ENCODE measurements around the gene KBTBD6.
"Not testable (repeated sequence)": the region's sequence is repeated elsewhere in the genome, so short reads cannot be mapped to it uniquely, and the experiment has no call there.

Gene KBTBD6

DNA sequence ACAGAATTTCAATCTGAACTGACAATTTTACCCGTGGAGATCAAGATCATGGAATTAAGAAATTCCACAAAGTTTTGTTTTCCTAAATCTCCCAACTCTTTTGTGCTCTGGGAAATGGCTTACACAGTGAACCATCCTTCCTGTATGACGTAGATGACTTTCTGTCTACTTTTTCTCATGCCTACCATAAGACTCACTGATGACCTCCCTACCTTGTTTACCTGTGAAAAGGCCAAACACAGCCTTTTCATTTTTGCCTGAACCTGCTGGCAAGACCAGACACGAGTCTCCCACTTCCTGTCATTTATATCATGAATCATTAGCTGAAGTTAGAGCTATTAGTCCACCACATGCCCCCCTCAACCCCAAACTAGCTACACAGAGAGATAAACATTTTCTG lies 4.6 kb upstream of the KBTBD6 start:
- TF ChIP-seq, protein P1, sequence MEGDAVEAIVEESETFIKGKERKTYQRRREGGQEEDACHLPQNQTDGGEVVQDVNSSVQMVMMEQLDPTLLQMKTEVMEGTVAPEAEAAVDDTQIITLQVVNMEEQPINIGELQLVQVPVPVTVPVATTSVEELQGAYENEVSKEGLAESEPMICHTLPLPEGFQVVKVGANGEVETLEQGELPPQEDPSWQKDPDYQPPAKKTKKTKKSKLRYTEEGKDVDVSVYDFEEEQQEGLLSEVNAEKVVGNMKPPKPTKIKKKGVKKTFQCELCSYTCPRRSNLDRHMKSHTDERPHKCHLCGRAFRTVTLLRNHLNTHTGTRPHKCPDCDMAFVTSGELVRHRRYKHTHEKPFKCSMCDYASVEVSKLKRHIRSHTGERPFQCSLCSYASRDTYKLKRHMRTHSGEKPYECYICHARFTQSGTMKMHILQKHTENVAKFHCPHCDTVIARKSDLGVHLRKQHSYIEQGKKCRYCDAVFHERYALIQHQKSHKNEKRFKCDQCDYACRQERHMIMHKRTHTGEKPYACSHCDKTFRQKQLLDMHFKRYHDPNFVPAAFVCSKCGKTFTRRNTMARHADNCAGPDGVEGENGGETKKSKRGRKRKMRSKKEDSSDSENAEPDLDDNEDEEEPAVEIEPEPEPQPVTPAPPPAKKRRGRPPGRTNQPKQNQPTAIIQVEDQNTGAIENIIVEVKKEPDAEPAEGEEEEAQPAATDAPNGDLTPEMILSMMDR (IDR thresholded peaks at IDR 0.05; ENCODE audit: borderline replicate concordance, control extremely low read depth, extremely low read depth, insufficient read depth, missing control alignments) = no peak
- no peak for DNase-seq (ENCODE audit: low spot score)
- in situ Hi-C loops (cut with MboI; ENCODE audit: low sequenced_read_pairs, unreplicated experiment) = loop anchor here (10.0 kb wide), 1 partner anchor 58 kb away; the partner anchor contains the start of gene KBTBD7

DNA sequence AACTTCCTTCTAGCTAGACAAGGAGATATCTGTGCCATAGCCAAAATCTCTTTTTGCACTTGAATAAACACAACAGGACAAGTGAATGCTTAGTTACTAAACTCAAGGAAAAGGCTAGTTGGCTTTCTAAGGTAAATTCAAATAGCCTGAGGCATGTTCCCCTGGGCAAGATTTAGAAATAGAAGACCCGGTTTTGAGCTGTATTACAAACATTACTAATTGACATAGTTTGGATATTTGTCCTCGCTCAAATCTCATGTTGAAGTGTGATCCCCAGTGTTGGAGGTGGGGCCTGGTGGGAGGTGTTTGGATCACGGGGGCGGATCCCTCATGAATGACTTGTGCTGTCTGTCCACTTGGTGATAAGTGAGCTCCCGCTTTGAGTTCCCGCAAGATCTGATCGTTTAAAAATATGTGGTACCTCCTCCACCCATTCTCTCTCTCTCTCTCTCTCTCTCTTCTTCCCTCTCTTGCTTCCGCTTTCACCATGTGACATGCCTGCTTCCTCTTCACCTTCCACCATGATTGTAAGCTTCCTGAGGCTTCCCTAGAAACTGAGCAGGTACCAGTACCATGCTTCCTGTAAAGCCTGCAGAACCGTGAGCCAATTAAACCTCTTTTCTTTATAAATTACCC lies 3.9 kb upstream of the KBTBD6 start:
- TF ChIP-seq, protein P1 (IDR thresholded peaks at IDR 0.05; ENCODE audit: borderline replicate concordance, control extremely low read depth, extremely low read depth, insufficient read depth, missing control alignments) = no peak
- in situ Hi-C loops (cut with MboI; ENCODE audit: low sequenced_read_pairs, unreplicated experiment) = loop anchor here (10.0 kb wide), 1 partner anchor 58 kb away; the partner anchor contains the start of gene KBTBD7
- no peak for DNase-seq (ENCODE audit: low spot score)

DNA sequence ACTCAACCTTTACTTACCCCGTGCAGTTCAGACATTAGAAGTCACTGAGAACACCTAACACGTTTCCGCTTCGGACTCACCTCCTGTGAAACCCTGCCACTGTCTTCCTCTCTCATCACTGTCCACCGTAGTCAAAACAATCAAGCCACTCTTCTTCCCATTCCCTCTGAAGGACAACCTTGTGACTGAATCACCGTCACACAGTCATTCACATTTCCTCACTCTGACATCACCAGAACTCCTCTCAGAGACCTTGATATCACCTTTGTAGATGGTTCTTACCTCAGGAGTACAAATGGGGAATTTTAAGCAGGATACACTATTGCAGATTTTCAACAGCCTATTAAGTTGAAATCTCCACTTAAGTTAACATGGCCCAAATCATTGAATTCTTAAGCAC lies 1.3 kb upstream of the KBTBD6 start:
- DNase-seq (ENCODE audit: low spot score) = no peak
- TF ChIP-seq, protein P1 (IDR thresholded peaks at IDR 0.05; ENCODE audit: borderline replicate concordance, control extremely low read depth, extremely low read depth, insufficient read depth, missing control alignments) = no peak
- in situ Hi-C loops (cut with MboI; ENCODE audit: low sequenced_read_pairs, unreplicated experiment) = loop anchor here (10.0 kb wide), 1 partner anchor 61 kb away; the partner anchor contains the start of gene KBTBD7

DNA sequence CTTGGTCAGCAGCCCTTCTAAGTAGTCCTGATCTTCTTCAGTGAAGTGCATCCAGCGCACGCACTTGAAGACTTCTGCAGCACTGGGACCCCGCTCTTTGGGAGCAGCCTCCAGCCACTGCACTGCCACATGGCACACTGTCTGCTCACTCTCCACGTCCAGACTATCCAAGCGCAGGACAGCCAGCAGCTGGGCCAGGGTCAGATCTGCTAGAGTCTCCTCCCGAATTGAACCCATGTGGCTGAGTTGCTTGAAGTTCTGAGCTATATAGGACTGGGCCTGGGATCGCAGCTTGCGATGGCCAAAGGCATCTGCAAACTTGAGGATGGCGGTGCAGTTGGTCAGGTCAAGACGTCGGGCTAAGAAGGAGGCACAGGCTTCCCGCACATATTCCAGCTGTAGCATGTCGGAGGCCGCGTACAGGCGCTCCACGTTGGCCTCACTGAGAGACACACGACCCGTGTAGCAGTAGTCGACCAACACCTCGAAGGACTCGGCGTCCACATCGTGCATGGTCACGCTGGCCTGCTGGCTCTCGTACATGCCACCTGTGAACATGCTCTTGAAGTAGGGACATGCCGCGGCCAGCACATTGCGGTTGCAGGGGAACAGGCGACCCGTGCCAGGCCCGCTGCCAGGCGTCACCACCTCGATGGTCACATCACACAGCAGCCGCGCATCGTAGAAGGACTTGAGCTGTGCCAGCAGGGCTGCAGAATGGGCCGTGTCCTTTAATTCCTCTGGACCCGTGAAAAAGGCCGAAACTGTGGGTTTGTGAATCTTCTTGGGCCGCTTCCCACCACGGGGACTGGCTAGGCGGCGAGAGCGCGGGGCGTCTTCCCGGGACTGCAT lies 716 bp downstream of the KBTBD6 start:
- not testable (repeated sequence) for DNase-seq (ENCODE audit: low spot score)
- in situ Hi-C loops (cut with MboI; ENCODE audit: low sequenced_read_pairs, unreplicated experiment) = loop anchor here (10.0 kb wide), 1 partner anchor 63 kb away; the partner anchor contains the start of gene KBTBD7

DNA sequence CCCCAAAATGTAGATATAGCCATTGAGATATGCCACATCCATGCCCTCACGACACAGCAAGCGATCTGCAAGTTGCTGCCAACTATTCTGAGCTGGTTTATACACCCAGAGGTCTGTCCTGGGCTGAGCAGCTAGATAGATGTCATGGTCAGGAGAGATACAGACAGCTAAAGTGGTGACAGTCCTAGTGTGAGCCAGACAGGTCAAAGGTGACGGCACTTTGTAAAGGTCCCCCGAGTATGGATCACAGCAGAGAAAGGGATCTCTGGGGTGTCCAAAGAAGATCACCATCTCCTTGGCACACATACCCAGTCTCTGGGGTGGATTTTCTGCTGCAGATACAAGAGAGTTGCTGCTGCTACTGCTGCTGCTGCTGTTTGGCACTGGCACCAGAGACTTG lies 1.4 kb downstream of the KBTBD6 start:
- in situ Hi-C loops (cut with MboI; ENCODE audit: low sequenced_read_pairs, unreplicated experiment) = loop anchor here (10.0 kb wide), 1 partner anchor 64 kb away; the partner anchor contains the start of gene KBTBD7
- not testable (repeated sequence) for DNase-seq (ENCODE audit: low spot score)

DNA sequence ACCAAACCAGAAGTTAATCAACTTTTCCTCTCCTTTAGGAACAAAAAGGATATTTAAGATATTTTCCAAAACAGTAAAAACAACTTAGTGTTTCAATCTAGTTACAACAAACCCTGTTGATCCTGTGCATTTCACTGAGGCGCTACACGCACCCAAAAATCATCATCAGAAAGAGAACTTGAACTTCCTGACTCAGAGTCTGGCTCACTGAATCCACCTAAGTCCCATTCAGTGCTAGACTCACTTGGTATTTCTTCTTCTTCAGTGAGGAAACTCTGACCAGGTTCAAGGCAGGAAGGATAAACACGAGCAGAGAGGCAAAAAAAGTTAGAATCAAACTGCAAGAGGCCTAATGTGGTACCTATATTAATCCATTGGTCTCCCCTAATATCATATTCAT lies 2.2 kb downstream of the KBTBD6 start:
- in situ Hi-C loops (cut with MboI; ENCODE audit: low sequenced_read_pairs, unreplicated experiment) = loop anchor here (10.0 kb wide), 1 partner anchor 64 kb away; the partner anchor contains the start of gene KBTBD7
- no peak for DNase-seq (ENCODE audit: low spot score)
- TF ChIP-seq, protein P1 (IDR thresholded peaks at IDR 0.05; ENCODE audit: borderline replicate concordance, control extremely low read depth, extremely low read depth, insufficient read depth, missing control alignments) = no peak

DNA sequence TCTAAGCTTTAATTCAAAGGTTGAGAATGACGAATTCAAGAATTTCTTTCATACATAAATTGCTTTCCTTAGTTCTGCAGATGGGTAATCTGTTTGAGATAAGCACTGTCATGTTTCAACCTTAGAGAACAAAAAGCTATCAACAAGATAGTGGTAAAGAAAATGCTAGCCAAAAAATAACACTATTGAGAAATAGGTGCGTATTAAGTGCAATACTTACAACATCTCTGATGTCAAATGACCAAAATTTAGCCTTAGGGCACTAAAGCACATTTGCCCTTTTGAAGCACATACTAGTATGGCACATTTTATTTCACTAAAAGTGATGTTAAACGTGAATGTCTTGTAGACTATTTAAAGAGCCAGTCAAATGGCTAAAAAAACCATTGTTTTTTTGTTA lies 4.9 kb downstream of the KBTBD6 start:
- no peak for DNase-seq (ENCODE audit: low spot score)
- in situ Hi-C loops (cut with MboI; ENCODE audit: low sequenced_read_pairs, unreplicated experiment) = no loop called here
- TF ChIP-seq, protein P1 (IDR thresholded peaks at IDR 0.05; ENCODE audit: borderline replicate concordance, control extremely low read depth, extremely low read depth, insufficient read depth, missing control alignments) = no peak
